ENCODE data around the gene TEAD2. TPM values are rescaled to one million over a fixed set of nuclear protein-coding genes. Genes with fewer than 3 reads are reported as not detected.

TEAD2 gene
- total and polyA plus RNA-seq, 2 of the 13 experiments (the other 11 are each of a cell fraction or from before 2014, with no cell fraction given) = 10.8 to 12.5 TPM

DNA sequence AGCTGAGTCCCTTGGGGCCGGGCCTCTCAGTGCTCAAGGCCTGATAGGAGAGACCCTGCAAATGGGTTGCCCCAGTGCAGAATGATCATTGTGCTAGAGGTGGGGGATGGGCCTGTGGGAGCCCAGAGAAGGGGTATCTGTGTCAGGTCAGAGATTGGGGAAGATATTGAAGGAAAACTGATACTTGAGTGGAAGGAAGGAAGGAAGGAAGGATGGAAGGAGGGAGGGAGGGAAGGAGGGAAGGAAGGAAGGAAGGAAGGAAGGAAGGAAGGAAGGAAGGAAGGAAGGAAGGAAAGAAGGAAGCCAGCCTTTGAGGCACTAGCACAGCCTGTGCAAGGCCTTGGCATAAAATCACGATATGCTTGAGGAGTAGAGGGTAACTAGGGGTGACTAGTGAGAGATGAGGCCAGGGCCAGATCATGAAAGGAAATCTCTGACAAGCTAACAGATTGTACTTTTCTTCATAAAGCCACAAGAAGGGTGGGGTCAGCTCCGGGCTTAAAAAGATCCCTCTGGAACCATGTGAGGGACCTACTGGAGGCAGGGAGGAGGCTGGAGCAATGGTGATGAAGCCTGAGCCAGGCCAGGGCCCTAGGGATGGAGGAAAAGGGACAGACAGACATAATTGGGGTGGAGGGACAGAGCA, 49.6 kb upstream of the TEAD2 start:
- ChIA-PET POLR2A (no interaction called here), CTCF (ENCODE audit: low intra/inter-chr PET ratio, low total read pairs) (no interaction called here)
- 3% methylated on average over 3 of the region's 3 CpGs for WGBS (ENCODE audit: low lambda C conversion rate)
- no peaks in the 10 kb centered on the region for H3K9me3 ChIP-seq (ENCODE audit: low read length)
- H3K9ac ChIP-seq (ENCODE audit: insufficient read depth, low read depth, low read length) = no peak overlapping the region
- no peaks in the 10 kb centered on the region for H3K36me3 ChIP-seq (replicated peaks in 1 of 2; ENCODE audit: control insufficient read depth in 1 of 2, insufficient read depth in 2 of 2, low read length in 2 of 2)
- FAIRE-seq (no peak), DNase-seq (ENCODE audit: low spot score) (no peak), ATAC-seq (no peak)
- no peak overlapping the region for H3K4me2 ChIP-seq (ENCODE audit: low read depth, low read length)
- no peak for TF ChIP-seq ZNF251 (CRISPR knock-in tag; IDR thresholded peaks at IDR 0.05)
- TF ChIP-seq, protein P1, sequence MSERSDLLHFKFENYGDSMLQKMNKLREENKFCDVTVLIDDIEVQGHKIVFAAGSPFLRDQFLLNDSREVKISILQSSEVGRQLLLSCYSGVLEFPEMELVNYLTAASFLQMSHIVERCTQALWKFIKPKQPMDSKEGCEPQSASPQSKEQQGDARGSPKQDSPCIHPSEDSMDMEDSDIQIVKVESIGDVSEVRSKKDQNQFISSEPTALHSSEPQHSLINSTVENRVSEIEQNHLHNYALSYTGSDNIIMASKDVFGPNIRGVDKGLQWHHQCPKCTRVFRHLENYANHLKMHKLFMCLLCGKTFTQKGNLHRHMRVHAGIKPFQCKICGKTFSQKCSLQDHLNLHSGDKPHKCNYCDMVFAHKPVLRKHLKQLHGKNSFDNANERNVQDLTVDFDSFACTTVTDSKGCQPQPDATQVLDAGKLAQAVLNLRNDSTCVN (CRISPR knock-in tag; IDR thresholded peaks at IDR 0.05; ENCODE audit: borderline replicate concordance) = no peak
- TF ChIP-seq MYNN (CRISPR knock-in tag; IDR thresholded peaks at IDR 0.05; ENCODE audit: low read depth) = no peak
- TF ChIP-seq MIER2 (CRISPR knock-in tag; IDR thresholded peaks at IDR 0.05) = no peak
- no peak for TF ChIP-seq ZNF558 (CRISPR knock-in tag; IDR thresholded peaks at IDR 0.05; ENCODE audit: borderline replicate concordance)
- TF ChIP-seq ZNF33B (CRISPR knock-in tag; IDR thresholded peaks at IDR 0.05) = no peak
- no peak for TF ChIP-seq HNRNPL (IDR thresholded peaks at IDR 0.05; ENCODE audit: low read depth, low read length)
- no peak for TF ChIP-seq GATAD2A (CRISPR knock-in tag; IDR thresholded peaks at IDR 0.05)
- no peak for TF ChIP-seq ZNF792 (CRISPR knock-in tag; IDR thresholded peaks at IDR 0.05)
- intact Hi-C loops (cut with micrococcal nuclease; ENCODE audit: unreplicated experiment) = no loop called here
- no peaks in the 10 kb centered on the region for H3K4me1 ChIP-seq (ENCODE audit: insufficient read depth, low read length)
- peaks cover 11 to 56% of the 10 kb centered on the region in 2 experiments; a peak in 4 of 5 replicates for H3K27me3 ChIP-seq (ENCODE audit: control insufficient read depth in 1 of 2, insufficient read depth in 2 of 2, low read length in 2 of 2)
- H3K79me2 ChIP-seq (ENCODE audit: insufficient read depth, low read length) = no peaks in the 10 kb centered on the region
- H4K20me1 ChIP-seq (ENCODE audit: insufficient read depth, low read length) = no peaks in the 10 kb centered on the region
- H3K27ac ChIP-seq (ENCODE audit: extremely low read length, insufficient read depth, low read length) = no peak overlapping the region
- H2AFZ ChIP-seq (ENCODE audit: low read length) = no peak overlapping the region
- in situ Hi-C loops (cut with HindIII; ENCODE audit: extremely low pct_ligation_motif_present, low pct_unique_long_range_greater_than_20kb) = no loop called here
- no peak overlapping the region for H3K4me3 ChIP-seq (replicated peaks in 1 of 3; ENCODE audit: insufficient read depth in 1 of 3, low read depth in 2 of 3, low read length in 3 of 3)
- no TSS peak for BruUV-seq (replicated peaks)

All from HepG2 (cell line).